ENCODE data around the gene DDX3X. TPM values are rescaled to one million over a fixed set of nuclear protein-coding genes. Genes with fewer than 3 reads are reported as not detected.

DDX3X gene
- total RNA-seq, 1 experiment from 2014 or later: 266 TPM

DNA sequence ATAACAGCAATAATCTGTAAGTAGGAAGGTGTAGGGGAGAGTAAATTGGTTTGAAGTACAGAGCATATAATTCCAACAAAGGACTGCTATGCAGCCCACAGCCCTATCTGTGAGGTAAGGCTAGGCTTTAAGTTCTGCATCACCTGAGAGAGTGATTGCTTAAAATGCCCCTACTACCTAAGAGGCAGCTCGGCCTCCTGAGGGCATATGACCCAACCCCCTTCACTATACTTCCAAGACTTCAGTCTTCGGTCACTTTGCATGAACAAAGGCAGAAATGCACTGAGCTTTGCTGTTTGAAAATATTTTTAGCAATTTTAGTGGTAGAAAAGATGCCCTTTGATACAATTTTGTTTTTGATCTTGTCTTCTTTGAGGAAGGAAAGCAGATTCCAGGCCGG, 4.9 kb upstream of the DDX3X start:
- BruUV-seq (replicated peaks): no TSS peak
- H3K4me3 ChIP-seq (ENCODE audit: low read depth in 2 of 2, low read length in 2 of 2): no peak overlapping the region
- no peak overlapping the region for H3K27ac ChIP-seq (ENCODE audit: low read length)
- no peaks in the 10 kb centered on the region for H3K9me3 ChIP-seq (ENCODE audit: control insufficient read depth, insufficient read depth, low read depth, low read length)
- TF ChIP-seq POLR2AphosphoS5 (IDR thresholded peaks at IDR 0.05; ENCODE audit: low read depth, low read length) (no peak), TCF7L2 (IDR thresholded peaks at IDR 0.05; ENCODE audit: low read depth, low read length) (no peak), SIN3A (IDR thresholded peaks at IDR 0.05; ENCODE audit: borderline replicate concordance, insufficient read depth, low read depth, low read length) (no peak)
- TF ChIP-seq, protein P1, sequence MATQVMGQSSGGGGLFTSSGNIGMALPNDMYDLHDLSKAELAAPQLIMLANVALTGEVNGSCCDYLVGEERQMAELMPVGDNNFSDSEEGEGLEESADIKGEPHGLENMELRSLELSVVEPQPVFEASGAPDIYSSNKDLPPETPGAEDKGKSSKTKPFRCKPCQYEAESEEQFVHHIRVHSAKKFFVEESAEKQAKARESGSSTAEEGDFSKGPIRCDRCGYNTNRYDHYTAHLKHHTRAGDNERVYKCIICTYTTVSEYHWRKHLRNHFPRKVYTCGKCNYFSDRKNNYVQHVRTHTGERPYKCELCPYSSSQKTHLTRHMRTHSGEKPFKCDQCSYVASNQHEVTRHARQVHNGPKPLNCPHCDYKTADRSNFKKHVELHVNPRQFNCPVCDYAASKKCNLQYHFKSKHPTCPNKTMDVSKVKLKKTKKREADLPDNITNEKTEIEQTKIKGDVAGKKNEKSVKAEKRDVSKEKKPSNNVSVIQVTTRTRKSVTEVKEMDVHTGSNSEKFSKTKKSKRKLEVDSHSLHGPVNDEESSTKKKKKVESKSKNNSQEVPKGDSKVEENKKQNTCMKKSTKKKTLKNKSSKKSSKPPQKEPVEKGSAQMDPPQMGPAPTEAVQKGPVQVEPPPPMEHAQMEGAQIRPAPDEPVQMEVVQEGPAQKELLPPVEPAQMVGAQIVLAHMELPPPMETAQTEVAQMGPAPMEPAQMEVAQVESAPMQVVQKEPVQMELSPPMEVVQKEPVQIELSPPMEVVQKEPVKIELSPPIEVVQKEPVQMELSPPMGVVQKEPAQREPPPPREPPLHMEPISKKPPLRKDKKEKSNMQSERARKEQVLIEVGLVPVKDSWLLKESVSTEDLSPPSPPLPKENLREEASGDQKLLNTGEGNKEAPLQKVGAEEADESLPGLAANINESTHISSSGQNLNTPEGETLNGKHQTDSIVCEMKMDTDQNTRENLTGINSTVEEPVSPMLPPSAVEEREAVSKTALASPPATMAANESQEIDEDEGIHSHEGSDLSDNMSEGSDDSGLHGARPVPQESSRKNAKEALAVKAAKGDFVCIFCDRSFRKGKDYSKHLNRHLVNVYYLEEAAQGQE (IDR thresholded peaks at IDR 0.05; ENCODE audit: insufficient read depth in 1 of 2, low read depth in 2 of 2, low read length in 1 of 2): no peak
- TF ChIP-seq, protein P2, sequence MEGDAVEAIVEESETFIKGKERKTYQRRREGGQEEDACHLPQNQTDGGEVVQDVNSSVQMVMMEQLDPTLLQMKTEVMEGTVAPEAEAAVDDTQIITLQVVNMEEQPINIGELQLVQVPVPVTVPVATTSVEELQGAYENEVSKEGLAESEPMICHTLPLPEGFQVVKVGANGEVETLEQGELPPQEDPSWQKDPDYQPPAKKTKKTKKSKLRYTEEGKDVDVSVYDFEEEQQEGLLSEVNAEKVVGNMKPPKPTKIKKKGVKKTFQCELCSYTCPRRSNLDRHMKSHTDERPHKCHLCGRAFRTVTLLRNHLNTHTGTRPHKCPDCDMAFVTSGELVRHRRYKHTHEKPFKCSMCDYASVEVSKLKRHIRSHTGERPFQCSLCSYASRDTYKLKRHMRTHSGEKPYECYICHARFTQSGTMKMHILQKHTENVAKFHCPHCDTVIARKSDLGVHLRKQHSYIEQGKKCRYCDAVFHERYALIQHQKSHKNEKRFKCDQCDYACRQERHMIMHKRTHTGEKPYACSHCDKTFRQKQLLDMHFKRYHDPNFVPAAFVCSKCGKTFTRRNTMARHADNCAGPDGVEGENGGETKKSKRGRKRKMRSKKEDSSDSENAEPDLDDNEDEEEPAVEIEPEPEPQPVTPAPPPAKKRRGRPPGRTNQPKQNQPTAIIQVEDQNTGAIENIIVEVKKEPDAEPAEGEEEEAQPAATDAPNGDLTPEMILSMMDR (IDR thresholded peaks at IDR 0.05): no peak
- POLR2A ChIA-PET: interaction anchor here (0.8 kb wide), 1 partner anchor 85 kb away, joined by 3 read pairs; no protein-coding TSS in a partner anchor
- in situ Hi-C loops (cut with HindIII; ENCODE audit: low pct_unique_long_range_greater_than_20kb, low sequenced_read_pairs) (no loop called here), intact Hi-C loops (cut with micrococcal nuclease; ENCODE audit: unreplicated experiment) (no loop called here)
- CTCF ChIA-PET: no interaction called here
- ATAC-seq (no peak), DNase-seq (ENCODE audit: low read depth, low spot score) (no peak)
- no peaks in the 10 kb centered on the region for H3K36me3 ChIP-seq (ENCODE audit: control insufficient read depth, insufficient read depth, low read length)
- H3K4me1 ChIP-seq (ENCODE audit: control insufficient read depth, insufficient read depth, low read length): peaks cover 4% of the 10 kb centered on the region
- H3K27me3 ChIP-seq (ENCODE audit: control insufficient read depth, insufficient read depth, low read length): no peaks in the 10 kb centered on the region

DNA sequence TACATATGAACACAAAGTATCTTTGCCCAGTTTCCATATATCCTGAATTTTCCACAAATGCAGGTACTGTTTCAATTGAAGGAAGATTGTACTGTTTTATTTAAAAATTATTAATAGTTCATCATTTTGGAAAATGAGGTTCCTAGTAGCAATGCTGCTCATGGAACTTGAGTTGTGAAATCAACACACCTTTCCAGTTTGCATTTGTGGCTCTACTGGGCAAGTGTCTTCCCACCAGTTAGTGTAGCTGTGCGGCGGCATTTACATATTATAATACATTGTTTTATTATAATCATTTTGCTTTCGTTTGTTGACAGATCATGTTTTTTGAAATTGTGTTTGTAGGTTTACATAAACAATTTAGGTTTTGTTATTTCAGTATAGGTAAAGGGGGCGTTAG, 2.0 kb upstream of the DDX3X start:
- Histone ChIP-seq H3K27me3 (ENCODE audit: control insufficient read depth, insufficient read depth, low read length) (no peaks in the 10 kb centered on the region), H3K4me1 (ENCODE audit: control insufficient read depth, insufficient read depth, low read length) (peaks cover 4% of the 10 kb centered on the region), H3K9me3 (ENCODE audit: control insufficient read depth, insufficient read depth, low read depth, low read length) (no peaks in the 10 kb centered on the region), H3K27ac (ENCODE audit: low read length) (peak overlapping the region; percentile 94), H3K36me3 (ENCODE audit: control insufficient read depth, insufficient read depth, low read length) (no peaks in the 10 kb centered on the region), H3K4me3 (ENCODE audit: low read depth in 2 of 2, low read length in 2 of 2) (peak overlapping the region; percentile 60 to 78)
- in situ Hi-C loops (cut with HindIII; ENCODE audit: low pct_unique_long_range_greater_than_20kb, low sequenced_read_pairs): no loop called here
- ChIA-PET POLR2A (no interaction called here), CTCF (no interaction called here)
- DNase-seq (ENCODE audit: low read depth, low spot score) (no peak), ATAC-seq (no peak)
- TF ChIP-seq SIN3A (IDR thresholded peaks at IDR 0.05; ENCODE audit: borderline replicate concordance, insufficient read depth, low read depth, low read length) (no peak), POLR2AphosphoS5 (IDR thresholded peaks at IDR 0.05; ENCODE audit: low read depth, low read length) (no peak), TCF7L2 (IDR thresholded peaks at IDR 0.05; ENCODE audit: low read depth, low read length) (no peak)
- TF ChIP-seq, protein P2 (IDR thresholded peaks at IDR 0.05): no peak
- TF ChIP-seq, protein P1 (IDR thresholded peaks at IDR 0.05; ENCODE audit: insufficient read depth in 1 of 2, low read depth in 2 of 2, low read length in 1 of 2): no peak
- no TSS peak for BruUV-seq (replicated peaks)
- intact Hi-C loops (cut with micrococcal nuclease; ENCODE audit: unreplicated experiment): loop anchor here (10.0 kb wide), 1 partner anchor 57 kb away; no protein-coding TSS in a partner anchor

All from Panc1 (cell line).